GM23338 (cell line): ENCODE measurements around the gene MS4A13. TPM values are rescaled to one million over a fixed set of nuclear protein-coding genes. Genes with fewer than 3 reads are reported as not detected.

ENCODE experiments used
- ATAC-seq: fragments of 200-7000 bp; cut with Tn5 transposase; 3 replicates; pipeline ENCODE4 v1.9.1; 2020
- DNase-seq: peaks from one replicate; pipeline ENCODE4 v3.0.0-alpha.2; 2015; ENCODE audit warnings: low spot score
- H2AFZ ChIP-seq: fragments of 200-600 bp; sonication (generic); 2 replicates; pipeline ENCODE4 v1.8.0; 2016; ENCODE audit warnings: antibody characterized with exemption, mild to moderate bottlenecking, moderate library complexity
- H3F3A ChIP-seq: fragments of 200-600 bp; sonication (generic); replicated peaks from 2 replicates; pipeline ENCODE4 v1.8.0; 2017; ENCODE audit warnings: antibody characterized with exemption, mixed run types, low read depth
- H3K27ac ChIP-seq: fragments of 200-600 bp; sonication (generic); 2 replicates; pipeline ENCODE4 v1.6.1; 2016; ENCODE audit warnings: low read depth
- H3K27me3 ChIP-seq: fragments of 200-600 bp; sonication (generic); 2 replicates; pipeline ENCODE4 v1.8.0; 2016; ENCODE audit warnings: mild to moderate bottlenecking, mixed run types, moderate library complexity; ENCODE audit not compliant: insufficient read depth
- H3K36me3 ChIP-seq: fragments of 200-600 bp; sonication (generic); 2 replicates; pipeline ENCODE4 v1.8.0; 2016; ENCODE audit warnings: mild to moderate bottlenecking; ENCODE audit not compliant: insufficient read depth
- H3K4me1 ChIP-seq: fragments of 200-600 bp; sonication (generic); 2 replicates; pipeline ENCODE4 v1.8.0; 2016; ENCODE audit warnings: mild to moderate bottlenecking, moderate library complexity; ENCODE audit not compliant: insufficient read depth
- H3K4me2 ChIP-seq: fragments of 200-600 bp; sonication (generic); 2 replicates; pipeline ENCODE4 v1.7.1; 2017; ENCODE audit warnings: mixed run types
- H3K4me3 ChIP-seq: fragments of 200-600 bp; sonication (generic); 2 replicates; pipeline ENCODE4 v1.6.1; 2016; ENCODE audit warnings: mixed run types
- H3K79me2 ChIP-seq: fragments of 200-600 bp; sonication (generic); replicated peaks from 2 replicates; pipeline ENCODE4 v1.8.0; 2017; ENCODE audit warnings: mild to moderate bottlenecking; ENCODE audit not compliant: insufficient read depth
- H3K9me2 ChIP-seq: fragments of 200-600 bp; sonication (generic); 2 replicates; pipeline ENCODE4 v1.8.0; 2017; ENCODE audit not compliant: insufficient read depth
- H4K20me1 ChIP-seq: fragments of 200-600 bp; sonication (generic); replicated peaks from 2 replicates; pipeline ENCODE4 v1.8.0; 2017; ENCODE audit warnings: mild to moderate bottlenecking; ENCODE audit not compliant: insufficient read depth
- H3K27ac Mint-ChIP-seq: 2 replicates; pipeline ENCODE4 v1.8.0; 2020; ENCODE audit warnings: inconsistent platforms, mild to moderate bottlenecking, moderate library complexity, mixed read lengths
- H3K27me3 Mint-ChIP-seq: 3 replicates; pipeline ENCODE4 v1.8.0; 2022; ENCODE audit warnings: low read depth, mild to moderate bottlenecking, moderate library complexity, mixed read lengths, inconsistent platforms; ENCODE audit not compliant: insufficient read depth, poor library complexity
- H3K36me3 Mint-ChIP-seq: 3 replicates; pipeline ENCODE4 v1.8.0; 2021; ENCODE audit warnings: low read depth, mild to moderate bottlenecking, inconsistent platforms, moderate library complexity, mixed read lengths
- H3K4me1 Mint-ChIP-seq: 3 replicates; pipeline ENCODE4 v1.8.0; 2020; ENCODE audit warnings: mild to moderate bottlenecking, inconsistent platforms, mixed read lengths
- H3K4me3 Mint-ChIP-seq: 3 replicates; pipeline ENCODE4 v1.8.0; 2021; ENCODE audit warnings: moderate library complexity, mild to moderate bottlenecking, inconsistent platforms, mixed read lengths
- H3K9me3 Mint-ChIP-seq: 3 replicates; pipeline ENCODE4 v1.8.0; 2020; ENCODE audit warnings: moderate library complexity, mild to moderate bottlenecking, inconsistent platforms, mixed read lengths
- EZH2phosphoT487 ChIP-seq: fragments of 200-600 bp; sonication (generic); IDR thresholded peaks from one replicate; pipeline ENCODE4 v1.8.1; 2018; ENCODE audit warnings: antibody characterized with exemption; ENCODE audit not compliant: unreplicated experiment
- ZNF114 ChIP-seq: fragments of 250-450 bp; sonication (Bioruptor Pico); IDR thresholded peaks from 2 replicates; pipeline ENCODE4 v1.5.0; 2020; ENCODE audit warnings: mild to moderate bottlenecking, moderate library complexity
- polyA plus RNA-seq: library from polyadenylated mRNA; unstranded; fragments of >200 nt; fragmentation: Nextera tagmentation; extraction: Ambion mirVana; gene quantifications from 2 replicates; pipeline ENCODE4 v1.2.1, GENCODE V29; 2016
- total RNA-seq: library from RNA; depleted of rRNA; stranded (reverse); fragments of >200 nt; shearing (Covaris generic); gene quantifications from 2 replicates; pipeline ENCODE4 v1.2.3, GENCODE V29; 2014
- TF ChIP-seq, protein P1 (sequence below): fragments of 250-450 bp; sonication (Bioruptor Pico); IDR thresholded peaks from 2 replicates; pipeline ENCODE4 v1.5.0; 2020; ENCODE audit warnings: mild to moderate bottlenecking, moderate library complexity

MS4A13 gene
- total and polyA plus RNA-seq, 2 experiments from 2014 or later = not detected

GRCh38 chr11:60498399-60498798 lies 16.8 kb upstream of the MS4A13 start:
- H3K79me2 ChIP-seq = no peaks in the 10 kb centered on the region
- H3K4me2 ChIP-seq = no peak overlapping the region
- Mint-ChIP-seq H3K9me3 (peaks cover 4% of the 10 kb centered on the region; the same call in 1 of the 3 replicates), H3K4me3 (no peak overlapping the region), H3K36me3 (peaks cover 13% of the 10 kb centered on the region; the same call in 2 of the 3 replicates), H3K27me3 (peaks cover 3% of the 10 kb centered on the region), H3K27ac (no peak overlapping the region; the same call in 1 of the 2 replicates), H3K4me1 (peaks cover 44% of the 10 kb centered on the region)
- no peaks in the 10 kb centered on the region for H3K27me3 ChIP-seq
- H3F3A ChIP-seq = no peaks in the 10 kb centered on the region
- peaks cover 13% of the 10 kb centered on the region for H3K4me1 ChIP-seq
- DNase-seq (no peak), ATAC-seq (no peak)
- no peak for TF ChIP-seq ZNF114 (CRISPR knock-in tag)
- TF ChIP-seq EZH2phosphoT487 = no peak
- H2AFZ ChIP-seq = no peak overlapping the region
- no peaks in the 10 kb centered on the region for H4K20me1 ChIP-seq
- H3K4me3 ChIP-seq = no peak overlapping the region
- H3K27ac ChIP-seq = no peak overlapping the region
- H3K36me3 ChIP-seq = no peaks in the 10 kb centered on the region
- H3K9me2 ChIP-seq = 0 out of 2 replicates have a peak, but pooled peaks cover 13% of the 10 kb centered on the region

GRCh38 chr11:60498853-60499252 lies 16.3 kb upstream of the MS4A13 start:
- peaks cover 44% of the 10 kb centered on the region for H3K4me1 Mint-ChIP-seq
- TF ChIP-seq ZNF114 (CRISPR knock-in tag) = no peak
- TF ChIP-seq, protein P1, sequence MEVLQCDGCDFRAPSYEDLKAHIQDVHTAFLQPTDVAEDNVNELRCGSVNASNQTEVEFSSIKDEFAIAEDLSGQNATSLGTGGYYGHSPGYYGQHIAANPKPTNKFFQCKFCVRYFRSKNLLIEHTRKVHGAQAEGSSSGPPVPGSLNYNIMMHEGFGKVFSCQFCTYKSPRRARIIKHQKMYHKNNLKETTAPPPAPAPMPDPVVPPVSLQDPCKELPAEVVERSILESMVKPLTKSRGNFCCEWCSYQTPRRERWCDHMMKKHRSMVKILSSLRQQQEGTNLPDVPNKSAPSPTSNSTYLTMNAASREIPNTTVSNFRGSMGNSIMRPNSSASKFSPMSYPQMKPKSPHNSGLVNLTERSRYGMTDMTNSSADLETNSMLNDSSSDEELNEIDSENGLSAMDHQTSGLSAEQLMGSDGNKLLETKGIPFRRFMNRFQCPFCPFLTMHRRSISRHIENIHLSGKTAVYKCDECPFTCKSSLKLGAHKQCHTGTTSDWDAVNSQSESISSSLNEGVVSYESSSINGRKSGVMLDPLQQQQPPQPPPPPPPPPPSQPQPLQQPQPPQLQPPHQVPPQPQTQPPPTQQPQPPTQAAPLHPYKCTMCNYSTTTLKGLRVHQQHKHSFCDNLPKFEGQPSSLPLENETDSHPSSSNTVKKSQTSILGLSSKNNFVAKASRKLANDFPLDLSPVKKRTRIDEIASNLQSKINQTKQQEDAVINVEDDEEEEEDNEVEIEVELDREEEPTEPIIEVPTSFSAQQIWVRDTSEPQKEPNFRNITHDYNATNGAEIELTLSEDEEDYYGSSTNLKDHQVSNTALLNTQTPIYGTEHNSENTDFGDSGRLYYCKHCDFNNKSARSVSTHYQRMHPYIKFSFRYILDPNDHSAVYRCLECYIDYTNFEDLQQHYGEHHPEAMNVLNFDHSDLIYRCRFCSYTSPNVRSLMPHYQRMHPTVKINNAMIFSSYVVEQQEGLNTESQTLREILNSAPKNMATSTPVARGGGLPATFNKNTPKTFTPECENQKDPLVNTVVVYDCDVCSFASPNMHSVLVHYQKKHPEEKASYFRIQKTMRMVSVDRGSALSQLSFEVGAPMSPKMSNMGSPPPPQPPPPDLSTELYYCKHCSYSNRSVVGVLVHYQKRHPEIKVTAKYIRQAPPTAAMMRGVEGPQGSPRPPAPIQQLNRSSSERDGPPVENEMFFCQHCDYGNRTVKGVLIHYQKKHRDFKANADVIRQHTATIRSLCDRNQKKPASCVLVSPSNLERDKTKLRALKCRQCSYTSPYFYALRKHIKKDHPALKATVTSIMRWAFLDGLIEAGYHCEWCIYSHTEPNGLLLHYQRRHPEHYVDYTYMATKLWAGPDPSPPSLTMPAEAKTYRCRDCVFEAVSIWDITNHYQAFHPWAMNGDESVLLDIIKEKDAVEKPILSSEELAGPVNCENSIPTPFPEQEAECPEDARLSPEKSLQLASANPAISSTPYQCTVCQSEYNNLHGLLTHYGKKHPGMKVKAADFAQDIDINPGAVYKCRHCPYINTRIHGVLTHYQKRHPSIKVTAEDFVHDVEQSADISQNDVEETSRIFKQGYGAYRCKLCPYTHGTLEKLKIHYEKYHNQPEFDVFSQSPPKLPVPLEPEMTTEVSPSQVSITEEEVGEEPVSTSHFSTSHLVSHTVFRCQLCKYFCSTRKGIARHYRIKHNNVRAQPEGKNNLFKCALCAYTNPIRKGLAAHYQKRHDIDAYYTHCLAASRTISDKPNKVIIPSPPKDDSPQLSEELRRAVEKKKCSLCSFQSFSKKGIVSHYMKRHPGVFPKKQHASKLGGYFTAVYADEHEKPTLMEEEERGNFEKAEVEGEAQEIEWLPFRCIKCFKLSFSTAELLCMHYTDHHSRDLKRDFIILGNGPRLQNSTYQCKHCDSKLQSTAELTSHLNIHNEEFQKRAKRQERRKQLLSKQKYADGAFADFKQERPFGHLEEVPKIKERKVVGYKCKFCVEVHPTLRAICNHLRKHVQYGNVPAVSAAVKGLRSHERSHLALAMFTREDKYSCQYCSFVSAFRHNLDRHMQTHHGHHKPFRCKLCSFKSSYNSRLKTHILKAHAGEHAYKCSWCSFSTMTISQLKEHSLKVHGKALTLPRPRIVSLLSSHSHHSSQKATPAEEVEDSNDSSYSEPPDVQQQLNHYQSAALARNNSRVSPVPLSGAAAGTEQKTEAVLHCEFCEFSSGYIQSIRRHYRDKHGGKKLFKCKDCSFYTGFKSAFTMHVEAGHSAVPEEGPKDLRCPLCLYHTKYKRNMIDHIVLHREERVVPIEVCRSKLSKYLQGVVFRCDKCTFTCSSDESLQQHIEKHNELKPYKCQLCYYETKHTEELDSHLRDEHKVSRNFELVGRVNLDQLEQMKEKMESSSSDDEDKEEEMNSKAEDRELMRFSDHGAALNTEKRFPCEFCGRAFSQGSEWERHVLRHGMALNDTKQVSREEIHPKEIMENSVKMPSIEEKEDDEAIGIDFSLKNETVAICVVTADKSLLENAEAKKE (CRISPR knock-in tag) = no peak
- Histone ChIP-seq H3K27me3 (no peaks in the 10 kb centered on the region), H3F3A (no peaks in the 10 kb centered on the region), H3K9me2 (peaks cover 14% of the 10 kb centered on the region; the same call in 1 of the 2 replicates), H3K36me3 (no peaks in the 10 kb centered on the region), H3K79me2 (no peaks in the 10 kb centered on the region), H4K20me1 (no peaks in the 10 kb centered on the region), H3K27ac (no peak overlapping the region), H3K4me2 (no peak overlapping the region), H3K4me1 (peaks cover 13% of the 10 kb centered on the region), H3K4me3 (no peak overlapping the region), H2AFZ (no peak overlapping the region)
- DNase-seq (no peak), ATAC-seq (no peak)
- no peak overlapping the region for H3K27ac Mint-ChIP-seq
- H3K4me3 Mint-ChIP-seq = no peak overlapping the region
- peaks cover 3% of the 10 kb centered on the region for H3K27me3 Mint-ChIP-seq
- H3K9me3 Mint-ChIP-seq = peaks cover 4% of the 10 kb centered on the region; the same call in 1 of the 3 replicates
- H3K36me3 Mint-ChIP-seq = peaks cover 13% of the 10 kb centered on the region; the same call in 2 of the 3 replicates
